Measurements from ENCODE around the gene EEF2KMT.

Gene EEF2KMT

DNA sequence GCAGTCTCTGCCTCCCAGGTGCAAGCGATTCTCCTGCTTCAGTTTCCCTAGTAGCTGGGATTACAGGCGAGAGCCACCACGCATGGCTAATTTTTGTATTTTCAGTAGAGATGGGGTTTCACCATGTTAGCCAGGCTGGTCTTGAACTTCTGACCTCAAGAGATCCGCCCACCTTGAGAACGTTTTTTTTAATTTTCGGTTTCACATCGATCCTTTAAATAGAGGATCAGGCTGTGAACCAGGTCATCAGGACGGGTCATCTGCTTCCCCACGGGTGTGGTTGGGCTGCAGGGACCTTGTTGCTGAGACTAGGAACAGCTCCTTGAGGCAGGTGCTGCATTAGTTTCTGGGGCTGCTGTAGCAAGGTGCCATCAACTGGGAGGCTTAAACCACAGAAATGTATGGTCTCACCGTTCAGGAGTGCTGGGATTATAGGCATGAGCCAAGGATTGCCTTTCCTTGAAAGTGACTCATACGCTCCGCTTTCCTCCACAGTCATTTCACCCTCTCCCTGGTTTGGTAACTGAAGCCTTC is 55.9 kb downstream of the EEF2KMT start:
- no peak for DNase-seq (ENCODE audit: low read depth)

DNA sequence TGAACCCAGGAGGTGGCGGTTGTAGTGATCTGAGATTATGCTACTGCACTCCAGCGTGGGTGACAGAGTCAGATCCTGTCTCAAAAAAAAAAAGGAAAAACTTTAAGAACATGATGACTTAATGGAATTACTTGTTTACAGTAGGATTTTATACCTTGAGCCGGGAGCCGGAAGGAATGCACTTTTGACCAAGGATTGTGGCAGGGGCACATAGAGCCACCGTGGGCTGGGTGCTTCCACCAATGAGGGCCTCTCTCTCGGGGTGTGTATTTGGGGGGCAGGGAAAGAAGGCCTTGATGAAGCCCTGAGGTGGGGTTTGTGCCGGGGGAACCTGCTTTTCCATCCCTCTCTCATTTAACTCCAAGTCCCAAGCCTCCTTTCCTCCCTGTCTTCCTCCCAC is 57.1 kb downstream of the EEF2KMT start:
- DNase-seq (ENCODE audit: low read depth) = no peak

DNA sequence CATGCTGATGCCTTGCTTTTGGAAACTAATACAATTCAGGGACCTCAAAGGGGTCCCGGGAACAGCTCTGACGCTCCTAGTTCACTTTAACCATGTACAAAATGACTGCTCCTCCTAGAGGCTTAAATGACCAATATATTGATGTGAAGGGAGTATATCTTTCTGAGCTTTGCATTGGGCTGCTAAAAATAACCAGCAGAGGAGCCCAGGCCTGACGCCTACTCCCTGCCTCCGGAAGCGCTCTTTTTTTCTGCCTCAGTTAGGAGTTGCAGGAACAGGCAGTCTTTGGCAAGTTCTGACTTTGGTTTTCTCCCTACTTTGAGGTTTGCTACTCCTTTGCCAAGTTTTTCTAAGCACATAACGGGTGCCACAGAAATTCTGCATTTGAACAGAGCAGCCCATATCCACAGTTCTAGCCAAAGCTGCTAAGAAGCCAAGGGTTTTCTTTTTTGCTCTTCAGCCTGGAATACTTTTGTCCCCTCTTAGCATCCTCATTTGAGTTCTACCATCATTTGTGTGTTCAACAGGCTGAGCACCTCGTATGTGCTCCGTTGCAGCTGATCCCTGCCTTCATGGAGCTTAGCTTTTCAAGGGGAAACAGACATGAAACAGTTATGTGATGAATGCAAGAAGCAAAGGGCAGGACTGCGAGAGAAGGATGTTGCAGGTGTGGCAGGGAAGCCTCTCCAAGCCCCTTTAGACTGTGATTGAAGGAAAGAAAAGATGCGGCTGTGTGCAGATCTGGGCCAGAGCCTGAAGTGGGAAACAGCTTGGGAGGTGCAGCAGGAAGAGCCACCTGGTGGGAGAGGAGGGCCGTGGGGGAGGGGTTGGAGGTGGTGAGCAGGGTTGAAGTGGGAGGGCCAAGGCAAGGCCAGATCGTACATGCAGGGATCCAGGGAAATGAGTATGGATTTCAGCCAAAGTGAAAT is 61.1 kb downstream of the EEF2KMT start:
- no peak for DNase-seq (ENCODE audit: low read depth)

DNA sequence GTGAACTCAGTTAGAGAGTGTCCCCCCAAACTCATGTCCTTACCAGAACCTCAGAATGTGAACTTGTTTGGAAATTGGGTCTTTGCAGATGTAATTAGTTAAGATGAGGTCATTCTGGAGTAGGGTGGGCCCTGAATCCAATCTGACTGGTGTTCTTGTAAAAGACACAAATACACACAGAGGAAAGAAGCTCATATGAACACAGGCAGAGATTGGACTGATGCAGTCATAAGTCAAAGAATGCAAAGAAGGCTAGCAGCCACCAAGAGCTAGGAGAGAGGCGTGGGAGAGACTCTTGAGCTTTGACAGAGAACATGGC is 61.7 kb downstream of the EEF2KMT start:
- DNase-seq (ENCODE audit: low read depth) = no peak
